ENCODE data around the gene VPS33B. TPM values are rescaled to one million over a fixed set of nuclear protein-coding genes. Genes with fewer than 3 reads are reported as not detected.

The VPS33B gene
- total and polyA plus RNA-seq, 2 of the 13 experiments (the other 11 are each of a cell fraction or from before 2014, with no cell fraction given), result 15.8 to 16.5 TPM

DNA sequence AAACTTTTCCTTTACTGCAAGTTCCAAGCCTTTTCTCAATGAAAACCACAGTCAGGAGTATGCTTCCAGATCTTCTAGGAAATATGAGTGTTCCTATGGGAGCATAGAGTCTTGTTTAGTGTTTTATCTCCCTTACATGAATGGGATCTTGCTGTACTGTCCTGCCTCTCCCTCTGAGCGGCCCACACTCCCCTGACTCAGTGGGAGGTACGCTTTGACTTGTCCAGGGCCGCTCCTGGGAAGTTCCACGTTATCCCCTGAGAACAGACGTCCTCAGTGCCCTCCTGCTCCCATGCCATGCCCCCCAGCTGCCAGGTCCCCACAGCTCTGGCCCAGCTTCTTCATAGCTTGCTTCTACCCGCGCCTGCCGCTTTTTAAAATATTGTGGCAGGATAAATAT lies 28.9 kb upstream of the VPS33B start:
- no peak for TF ChIP-seq SALL1 (CRISPR knock-in tag; IDR thresholded peaks at IDR 0.05)
- no peak for TF ChIP-seq TRIM24 (CRISPR knock-in tag; IDR thresholded peaks at IDR 0.05)
- TF ChIP-seq, protein P1, sequence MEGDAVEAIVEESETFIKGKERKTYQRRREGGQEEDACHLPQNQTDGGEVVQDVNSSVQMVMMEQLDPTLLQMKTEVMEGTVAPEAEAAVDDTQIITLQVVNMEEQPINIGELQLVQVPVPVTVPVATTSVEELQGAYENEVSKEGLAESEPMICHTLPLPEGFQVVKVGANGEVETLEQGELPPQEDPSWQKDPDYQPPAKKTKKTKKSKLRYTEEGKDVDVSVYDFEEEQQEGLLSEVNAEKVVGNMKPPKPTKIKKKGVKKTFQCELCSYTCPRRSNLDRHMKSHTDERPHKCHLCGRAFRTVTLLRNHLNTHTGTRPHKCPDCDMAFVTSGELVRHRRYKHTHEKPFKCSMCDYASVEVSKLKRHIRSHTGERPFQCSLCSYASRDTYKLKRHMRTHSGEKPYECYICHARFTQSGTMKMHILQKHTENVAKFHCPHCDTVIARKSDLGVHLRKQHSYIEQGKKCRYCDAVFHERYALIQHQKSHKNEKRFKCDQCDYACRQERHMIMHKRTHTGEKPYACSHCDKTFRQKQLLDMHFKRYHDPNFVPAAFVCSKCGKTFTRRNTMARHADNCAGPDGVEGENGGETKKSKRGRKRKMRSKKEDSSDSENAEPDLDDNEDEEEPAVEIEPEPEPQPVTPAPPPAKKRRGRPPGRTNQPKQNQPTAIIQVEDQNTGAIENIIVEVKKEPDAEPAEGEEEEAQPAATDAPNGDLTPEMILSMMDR (CRISPR knock-in tag; IDR thresholded peaks at IDR 0.05), result no peak
- TF ChIP-seq MTF2 (CRISPR knock-in tag; IDR thresholded peaks at IDR 0.05; ENCODE audit: borderline replicate concordance), result no peak
- no peak for TF ChIP-seq ZNF616 (CRISPR knock-in tag; IDR thresholded peaks at IDR 0.05; ENCODE audit: low read depth)
- no peak for TF ChIP-seq ATF1 (CRISPR knock-in tag; IDR thresholded peaks at IDR 0.05)
- no peak for TF ChIP-seq SIN3B (IDR thresholded peaks at IDR 0.05; ENCODE audit: low read length)
- TF ChIP-seq, protein P2, sequence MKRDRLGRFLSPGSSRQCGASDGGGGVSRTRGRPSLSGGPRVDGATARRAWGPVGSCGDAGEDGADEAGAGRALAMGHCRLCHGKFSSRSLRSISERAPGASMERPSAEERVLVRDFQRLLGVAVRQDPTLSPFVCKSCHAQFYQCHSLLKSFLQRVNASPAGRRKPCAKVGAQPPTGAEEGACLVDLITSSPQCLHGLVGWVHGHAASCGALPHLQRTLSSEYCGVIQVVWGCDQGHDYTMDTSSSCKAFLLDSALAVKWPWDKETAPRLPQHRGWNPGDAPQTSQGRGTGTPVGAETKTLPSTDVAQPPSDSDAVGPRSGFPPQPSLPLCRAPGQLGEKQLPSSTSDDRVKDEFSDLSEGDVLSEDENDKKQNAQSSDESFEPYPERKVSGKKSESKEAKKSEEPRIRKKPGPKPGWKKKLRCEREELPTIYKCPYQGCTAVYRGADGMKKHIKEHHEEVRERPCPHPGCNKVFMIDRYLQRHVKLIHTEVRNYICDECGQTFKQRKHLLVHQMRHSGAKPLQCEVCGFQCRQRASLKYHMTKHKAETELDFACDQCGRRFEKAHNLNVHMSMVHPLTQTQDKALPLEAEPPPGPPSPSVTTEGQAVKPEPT (CRISPR knock-in tag; IDR thresholded peaks at IDR 0.05; ENCODE audit: low read depth), result no peak
- TF ChIP-seq, protein P3, sequence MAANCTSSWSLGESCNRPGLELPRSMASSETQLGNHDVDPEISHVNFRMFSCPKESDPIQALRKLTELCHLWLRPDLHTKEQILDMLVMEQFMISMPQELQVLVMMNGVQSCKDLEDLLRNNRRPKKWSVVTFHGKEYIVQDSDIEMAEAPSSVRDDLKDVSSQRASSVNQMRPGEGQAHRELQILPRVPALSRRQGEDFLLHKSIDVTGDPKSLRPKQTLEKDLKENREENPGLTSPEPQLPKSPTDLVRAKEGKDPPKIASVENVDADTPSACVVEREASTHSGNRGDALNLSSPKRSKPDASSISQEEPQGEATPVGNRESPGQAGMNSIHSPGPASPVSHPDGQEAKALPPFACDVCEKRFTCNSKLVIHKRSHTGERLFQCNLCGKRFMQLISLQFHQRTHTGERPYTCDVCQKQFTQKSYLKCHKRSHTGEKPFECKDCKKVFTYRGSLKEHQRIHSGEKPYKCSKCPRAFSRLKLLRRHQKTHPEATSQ (CRISPR knock-in tag; IDR thresholded peaks at IDR 0.05; ENCODE audit: borderline replicate concordance), result no peak
- TF ChIP-seq RELA (CRISPR knock-in tag; IDR thresholded peaks at IDR 0.05), result no peak
- no peak for TF ChIP-seq ARHGAP35 (CRISPR knock-in tag; IDR thresholded peaks at IDR 0.05; ENCODE audit: borderline replicate concordance)
- TF ChIP-seq SNAPC2 (CRISPR knock-in tag; IDR thresholded peaks at IDR 0.05), result no peak
- TF ChIP-seq NFE2 (CRISPR knock-in tag; IDR thresholded peaks at IDR 0.05), result no peak
- Histone ChIP-seq H3K4me1 (ENCODE audit: insufficient read depth, low read length) (peaks cover 13% of the 10 kb centered on the region; the same call in 1 of the 2 replicates), H3K36me3 (replicated peaks in 1 of 2; ENCODE audit: control insufficient read depth in 1 of 2, insufficient read depth in 2 of 2, low read length in 2 of 2) (no peaks in the 10 kb centered on the region), H2AFZ (ENCODE audit: low read length) (no peak overlapping the region), H3K4me3 (replicated peaks in 1 of 3; ENCODE audit: insufficient read depth in 1 of 3, low read depth in 2 of 3, low read length in 3 of 3) (no peak overlapping the region), H3K9ac (ENCODE audit: insufficient read depth, low read depth, low read length) (no peak overlapping the region), H3K27ac (ENCODE audit: extremely low read length, insufficient read depth, low read length) (no peak overlapping the region), H3K9me3 (ENCODE audit: low read length) (no peaks in the 10 kb centered on the region), H4K20me1 (ENCODE audit: insufficient read depth, low read length) (no peaks in the 10 kb centered on the region), H3K4me2 (ENCODE audit: low read depth, low read length) (no peak overlapping the region), H3K27me3 (ENCODE audit: control insufficient read depth in 1 of 2, insufficient read depth in 2 of 2, low read length in 2 of 2) (peaks cover 0 to 14% of the 10 kb centered on the region in 2 experiments; a peak in 2 of 5 replicates), H3K79me2 (ENCODE audit: insufficient read depth, low read length) (no peaks in the 10 kb centered on the region)
- 12% methylated on average over 3 of the region's 8 CpGs for WGBS (ENCODE audit: low lambda C conversion rate)
- intact Hi-C loops (cut with micrococcal nuclease; ENCODE audit: unreplicated experiment) (loop anchor here (5.0 kb wide), 1 partner anchor 119 kb away; the partner anchor contains the start of gene HDDC3), in situ Hi-C loops (cut with HindIII; ENCODE audit: extremely low pct_ligation_motif_present, low pct_unique_long_range_greater_than_20kb) (no loop called here)
- DNase-seq (ENCODE audit: low spot score) (no peak), ATAC-seq (no peak), FAIRE-seq (no peak)
- CTCF ChIA-PET (ENCODE audit: low intra/inter-chr PET ratio, low total read pairs), result no interaction called here
- POLR2A ChIA-PET, result no interaction called here
- no TSS peak for BruUV-seq (replicated peaks)
